HG02885 (cell line): ENCODE measurements around the gene TACC2.
"Not testable (repeated sequence)": the region's sequence is repeated elsewhere in the genome, so short reads cannot be mapped to it uniquely, and the experiment has no call there.

Experiments used
- ATAC-seq: cut with Tn5 transposase; IDR thresholded peaks from one replicate; pipeline ENCODE4 v1.9.1; 2021; ENCODE audit warnings: mild to moderate bottlenecking; ENCODE audit not compliant: unreplicated experiment, poor library complexity

The TACC2 gene

DNA sequence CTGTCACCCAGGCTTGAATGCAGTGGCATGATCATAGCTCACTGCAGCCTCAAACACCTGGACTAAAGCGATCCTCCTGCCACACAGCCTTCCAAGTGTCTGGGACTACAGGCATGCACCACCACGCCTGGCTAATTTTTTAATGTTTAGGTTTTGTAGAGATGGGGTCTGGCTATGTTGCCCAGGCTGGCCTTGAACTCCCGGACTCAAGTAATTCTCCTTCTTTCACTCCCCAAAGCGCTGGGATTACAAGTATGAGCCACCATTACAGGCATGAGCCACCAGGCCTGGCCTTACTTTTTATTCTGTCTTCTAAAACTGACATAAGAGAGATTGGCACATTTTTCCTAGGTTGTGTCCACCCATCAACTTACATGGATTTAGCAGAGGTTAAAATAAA lies 33.3 kb downstream of the TACC2 start:
- no peak for ATAC-seq

DNA sequence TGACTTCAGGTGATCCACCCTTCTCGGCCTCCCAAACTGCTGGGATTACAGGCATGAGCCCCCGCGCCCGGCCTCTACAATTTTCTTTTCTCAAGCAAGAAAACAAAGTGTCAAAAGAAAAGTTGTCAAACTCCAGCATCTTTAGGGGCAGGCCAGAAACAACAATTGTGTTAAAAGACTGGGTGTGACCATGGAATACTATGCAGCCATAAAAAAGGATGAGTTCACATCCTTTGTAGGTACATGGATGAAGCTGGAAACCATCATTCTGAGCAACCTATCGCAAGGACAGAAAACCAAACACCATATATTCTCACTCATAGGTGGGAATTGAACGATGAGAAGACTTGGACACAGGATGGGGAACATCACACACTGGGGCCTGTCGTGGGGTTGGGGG lies 34.3 kb downstream of the TACC2 start:
- ATAC-seq = not testable (repeated sequence)

DNA sequence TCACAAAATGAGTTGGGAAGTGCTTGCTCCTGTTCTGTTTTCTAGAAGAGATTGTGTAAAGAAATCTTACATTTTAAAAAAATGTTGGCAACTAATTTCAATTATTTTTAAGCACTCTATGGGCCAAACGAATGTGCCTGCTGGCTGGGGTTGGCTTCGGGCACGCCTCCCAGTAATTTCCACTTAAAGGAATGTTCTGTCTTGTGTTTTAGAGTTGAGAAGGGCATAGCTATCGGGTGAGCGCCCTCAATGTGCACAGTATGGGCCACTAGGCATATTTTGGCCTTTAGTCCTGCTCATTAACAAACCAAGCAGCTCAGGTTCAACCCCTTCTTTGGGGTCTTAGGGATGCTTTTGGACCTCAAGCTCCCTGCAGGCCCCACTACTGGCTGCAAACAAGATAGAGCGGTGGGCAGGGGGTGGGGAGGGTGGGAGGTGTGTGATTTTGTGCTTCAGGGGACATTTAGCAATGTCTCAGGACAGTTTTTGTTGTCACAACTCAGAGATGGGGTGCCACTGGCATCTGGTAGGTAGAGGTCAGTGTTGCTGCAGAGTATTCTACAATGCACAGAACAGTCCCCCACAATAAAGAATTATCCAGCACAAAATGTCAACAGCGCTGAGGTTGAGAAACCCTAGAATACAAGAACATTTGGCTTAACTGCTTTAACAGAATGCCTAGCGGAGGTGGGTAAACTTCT lies 40.7 kb downstream of the TACC2 start:
- no peak for ATAC-seq

DNA sequence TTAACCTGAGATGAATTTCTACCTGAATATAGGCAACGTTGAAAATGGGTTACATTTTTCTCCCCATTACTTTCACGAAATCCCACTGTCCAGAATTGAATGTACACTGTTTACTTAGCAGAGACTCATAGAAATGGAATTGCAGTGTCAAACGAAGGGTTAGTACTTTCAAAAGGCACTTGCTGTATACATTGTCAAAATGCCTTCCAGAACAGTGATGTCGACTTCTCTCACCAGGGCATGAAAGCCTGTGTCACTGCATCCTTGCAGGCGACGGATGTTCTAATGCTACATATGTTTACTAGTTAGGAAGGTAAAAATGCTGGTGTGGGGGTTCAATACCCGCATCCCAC lies 41.2 kb downstream of the TACC2 start:
- ATAC-seq = no peak

DNA sequence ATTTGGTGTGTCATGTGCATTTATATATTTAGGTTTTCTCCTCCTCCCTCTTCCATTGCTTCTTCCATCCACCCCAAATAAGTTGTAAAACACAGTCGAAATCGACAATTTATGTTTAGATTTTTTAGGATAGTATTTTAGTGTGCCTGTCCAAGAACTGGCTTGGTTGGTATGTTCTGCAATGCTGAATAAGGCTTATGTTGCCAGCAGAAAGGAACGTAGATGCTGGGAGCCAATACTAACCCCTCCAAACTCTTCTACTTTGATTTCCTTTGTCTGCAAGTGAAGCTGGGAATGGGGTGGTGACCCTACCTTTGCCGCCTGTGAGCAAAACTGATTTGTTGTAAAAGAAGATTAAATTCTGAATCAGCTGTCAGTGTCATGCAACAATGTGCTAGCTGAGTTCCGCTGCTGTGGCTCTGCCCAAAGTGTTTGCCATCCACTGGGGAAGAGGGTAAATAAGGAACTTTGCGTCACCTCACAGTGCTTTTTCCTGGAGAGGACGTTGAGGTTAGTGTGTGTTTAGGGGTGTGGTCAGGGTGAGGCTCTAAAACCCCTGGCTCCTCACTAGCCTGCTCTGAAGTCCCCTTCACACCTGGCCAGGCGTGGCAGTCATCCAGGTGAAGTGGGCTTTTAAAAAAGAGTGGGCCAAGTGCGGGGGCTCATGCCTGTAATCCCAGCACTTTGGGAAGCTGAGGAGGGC lies 44.4 kb downstream of the TACC2 start:
- no peak for ATAC-seq

DNA sequence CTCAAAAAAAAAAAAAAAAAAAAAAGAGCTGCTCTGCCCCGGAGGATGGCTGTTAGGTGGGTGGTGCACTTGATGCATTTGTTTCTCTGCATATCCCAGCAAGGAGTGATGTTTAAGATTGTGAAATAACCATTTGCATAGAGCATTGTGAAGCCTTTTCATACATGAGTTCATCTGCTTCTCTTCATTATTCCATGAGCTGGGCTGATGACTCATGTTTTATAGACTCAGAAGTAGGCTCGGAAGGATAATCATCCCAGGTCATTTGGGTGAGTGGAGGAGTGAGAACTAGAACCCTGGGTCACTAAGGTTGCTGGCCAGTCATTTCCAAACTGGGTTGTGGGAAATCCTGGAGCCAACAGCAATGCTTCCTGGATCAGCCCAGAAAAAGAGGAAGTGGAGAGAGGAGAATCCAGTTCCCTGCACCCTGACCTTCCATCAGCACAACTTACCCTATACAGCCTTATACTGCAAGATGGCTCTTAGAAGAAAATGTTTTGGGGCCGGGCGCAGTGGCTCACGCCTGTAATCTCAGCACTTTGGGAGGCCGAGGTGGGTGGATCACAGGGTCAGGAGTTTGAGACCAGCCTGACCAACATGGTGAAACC lies 45.3 kb downstream of the TACC2 start:
- no peak for ATAC-seq

DNA sequence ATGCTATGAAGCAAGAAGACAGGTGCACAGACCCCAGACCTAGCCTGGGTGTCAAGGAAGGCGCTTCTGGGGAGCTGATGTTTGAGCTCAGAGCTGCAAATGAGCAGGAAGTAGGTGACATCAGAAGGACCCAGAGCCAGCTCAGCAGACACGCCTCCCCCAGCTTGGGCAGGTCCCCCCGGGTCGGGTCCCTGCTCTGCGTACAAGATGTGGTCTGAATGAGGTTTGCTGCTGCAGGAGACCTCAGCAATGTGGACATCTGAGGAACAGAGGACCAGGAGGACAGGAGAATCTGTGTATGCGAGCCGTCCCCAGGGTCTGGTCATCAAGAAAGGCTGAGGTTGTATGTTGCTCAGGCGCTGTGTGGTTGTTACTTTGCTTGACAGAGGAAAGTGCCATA lies 51.8 kb downstream of the TACC2 start:
- ATAC-seq = no peak

DNA sequence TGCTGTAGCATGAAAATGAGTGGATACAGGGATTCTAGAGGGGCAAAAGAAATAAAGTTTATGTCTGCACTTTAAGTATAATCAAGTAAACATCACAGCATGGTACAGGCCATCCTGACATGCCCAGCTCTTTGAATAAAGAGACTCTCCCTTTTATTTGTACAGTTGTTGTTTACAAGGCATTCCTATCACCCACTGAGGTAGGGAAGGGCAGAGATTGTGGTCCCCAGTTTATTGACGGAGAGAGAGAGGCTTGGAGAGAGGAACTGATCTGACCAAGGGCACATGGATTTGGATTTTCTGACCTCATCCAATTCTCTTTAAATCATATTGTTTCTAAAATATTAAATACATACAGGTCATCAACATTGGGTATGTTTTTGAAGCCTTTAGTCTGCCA lies 53.9 kb downstream of the TACC2 start:
- no peak for ATAC-seq

DNA sequence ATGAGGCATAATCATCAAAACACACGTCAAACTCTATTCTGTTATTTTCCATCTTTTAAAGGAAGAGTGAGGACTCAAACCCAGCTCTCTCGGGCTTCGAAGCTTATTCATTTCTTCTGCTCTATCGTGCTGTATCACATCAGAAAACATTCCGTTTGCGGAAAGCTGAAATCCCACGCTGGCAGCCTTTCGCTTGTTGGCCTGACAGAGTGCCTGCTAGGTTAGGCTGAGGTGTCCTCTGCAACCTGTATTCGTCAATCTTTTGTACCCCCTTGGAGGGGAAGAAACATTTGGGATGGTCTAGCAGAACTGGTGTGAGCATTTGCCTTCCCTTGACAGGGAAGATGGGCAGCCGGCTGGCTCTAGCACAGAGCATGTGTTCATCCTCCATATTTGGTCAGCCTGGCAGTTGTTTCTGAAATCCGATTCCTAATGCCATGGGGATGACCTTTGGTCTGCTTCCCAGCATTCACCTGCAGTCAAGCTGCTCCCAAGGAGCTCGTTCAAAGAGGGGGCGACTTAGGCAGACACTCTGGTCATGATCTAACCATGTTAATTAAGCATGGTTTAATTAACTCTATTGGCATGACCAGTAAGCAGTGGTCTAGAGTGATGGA lies 55.2 kb downstream of the TACC2 start:
- no peak for ATAC-seq

DNA sequence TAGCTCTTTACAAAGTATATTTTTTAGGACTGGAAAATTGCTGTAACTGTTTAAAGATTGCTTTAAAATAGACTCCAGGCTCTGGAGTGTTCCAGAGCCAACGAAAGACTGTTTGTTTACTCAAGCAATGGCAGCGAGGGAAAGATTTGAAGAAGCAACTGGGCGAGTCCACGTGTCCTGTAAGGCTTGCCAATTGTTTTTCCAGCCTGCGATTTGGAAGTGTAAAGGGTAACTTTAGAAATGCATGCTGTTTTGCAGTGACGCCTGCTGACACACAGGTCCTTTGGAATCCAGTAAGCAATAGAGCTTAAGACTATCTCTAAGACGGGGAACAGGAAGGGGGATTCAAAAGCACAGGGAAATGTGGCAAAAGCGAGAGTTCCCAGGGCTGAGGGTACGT lies 55.8 kb downstream of the TACC2 start:
- no peak for ATAC-seq

DNA sequence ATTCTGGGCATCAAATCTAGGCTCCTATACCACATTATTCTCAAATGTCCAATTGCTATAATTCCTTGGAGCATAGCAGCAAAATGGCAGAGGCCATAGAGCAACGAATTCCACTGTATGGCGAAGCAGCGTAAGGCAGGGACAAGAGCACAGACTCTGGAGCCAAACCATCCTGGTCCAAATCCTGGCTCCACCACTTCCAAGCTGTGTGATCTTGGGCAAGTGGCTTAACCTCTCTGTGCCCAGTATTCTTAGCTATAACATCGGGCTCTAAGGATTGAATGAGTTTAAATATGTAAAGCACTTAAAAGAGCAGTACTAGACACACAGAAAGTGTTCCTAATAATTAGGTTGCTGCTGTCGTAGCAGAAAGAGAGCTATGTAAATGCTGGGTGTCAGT lies 56.2 kb downstream of the TACC2 start:
- no peak for ATAC-seq

DNA sequence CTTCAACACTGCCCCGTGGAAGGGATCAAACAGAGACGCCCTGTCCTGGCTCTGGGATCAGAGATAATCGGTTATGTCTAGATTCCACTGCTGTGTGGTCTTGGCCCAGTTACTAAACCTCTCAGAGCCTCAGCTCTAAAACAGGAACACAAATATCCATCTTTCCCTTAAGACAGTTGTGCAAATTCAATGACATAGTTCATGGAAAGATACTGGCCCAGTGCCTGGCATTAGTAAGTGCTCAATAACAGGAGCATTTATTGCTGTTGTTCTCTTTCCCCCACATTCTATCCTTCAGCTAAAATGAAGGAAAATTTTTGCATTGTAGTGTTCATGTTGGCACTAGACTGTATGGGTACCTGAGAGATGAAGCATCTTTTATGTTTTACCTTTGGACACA lies 58.6 kb downstream of the TACC2 start:
- ATAC-seq = no peak

DNA sequence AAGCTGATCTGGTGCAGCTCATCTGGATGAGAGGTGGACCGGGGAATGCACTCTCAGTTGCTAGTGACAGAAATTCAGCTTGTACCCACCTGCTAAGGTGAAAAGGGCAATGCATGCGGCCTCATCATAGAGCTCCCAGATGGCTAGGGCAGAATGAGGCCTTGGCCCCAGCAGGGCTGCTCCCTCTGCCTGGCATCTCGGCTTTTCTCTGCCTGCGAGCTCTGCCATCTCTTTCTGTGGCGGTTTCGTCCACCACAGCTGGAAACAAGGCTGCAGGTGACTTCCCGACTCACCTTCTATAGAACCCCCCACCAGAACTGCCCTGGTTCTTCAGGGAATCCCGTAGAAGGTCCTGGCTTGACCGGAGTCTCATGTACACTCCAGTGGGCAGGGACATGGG lies 60.1 kb downstream of the TACC2 start:
- no peak for ATAC-seq

DNA sequence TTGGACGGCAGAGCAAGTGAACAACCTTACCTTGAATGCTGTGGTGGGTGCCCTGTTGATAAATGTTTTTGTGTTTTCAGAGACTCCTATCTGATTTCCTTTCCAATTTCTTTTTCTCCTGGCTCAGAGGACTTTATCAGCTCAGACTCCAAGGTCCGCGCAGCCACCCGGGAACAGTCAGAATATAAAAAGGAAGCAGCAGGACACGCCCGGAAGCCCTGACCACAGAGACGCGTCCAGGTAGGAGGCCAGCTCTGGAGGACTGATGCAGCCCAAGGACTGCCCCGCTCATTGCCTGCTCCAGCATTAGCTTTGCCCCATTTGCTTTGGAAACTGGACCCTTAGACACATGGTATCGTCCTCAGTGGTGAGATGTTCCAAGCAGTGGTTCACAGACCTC lies 61.3 kb downstream of the TACC2 start:
- ATAC-seq = no peak

DNA sequence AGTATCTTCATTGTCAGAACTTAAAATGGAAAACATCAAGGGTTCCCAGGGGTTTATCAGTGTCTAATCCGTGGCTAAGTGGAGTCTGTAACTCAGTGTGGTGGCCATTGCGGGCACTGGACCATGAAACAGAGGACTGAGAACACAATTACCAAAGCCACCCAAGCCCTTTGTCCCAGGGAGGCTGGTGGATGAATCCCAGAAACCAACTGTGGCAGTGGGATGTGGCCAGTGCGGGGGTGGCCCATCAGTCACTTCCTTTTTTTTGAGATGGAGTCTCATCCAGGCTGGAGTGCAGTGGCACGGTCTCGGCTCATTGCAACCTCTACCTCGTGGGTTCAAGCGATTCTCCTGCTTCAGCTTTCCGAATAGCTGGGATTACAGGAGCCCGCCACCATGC lies 61.8 kb downstream of the TACC2 start:
- no peak for ATAC-seq

DNA sequence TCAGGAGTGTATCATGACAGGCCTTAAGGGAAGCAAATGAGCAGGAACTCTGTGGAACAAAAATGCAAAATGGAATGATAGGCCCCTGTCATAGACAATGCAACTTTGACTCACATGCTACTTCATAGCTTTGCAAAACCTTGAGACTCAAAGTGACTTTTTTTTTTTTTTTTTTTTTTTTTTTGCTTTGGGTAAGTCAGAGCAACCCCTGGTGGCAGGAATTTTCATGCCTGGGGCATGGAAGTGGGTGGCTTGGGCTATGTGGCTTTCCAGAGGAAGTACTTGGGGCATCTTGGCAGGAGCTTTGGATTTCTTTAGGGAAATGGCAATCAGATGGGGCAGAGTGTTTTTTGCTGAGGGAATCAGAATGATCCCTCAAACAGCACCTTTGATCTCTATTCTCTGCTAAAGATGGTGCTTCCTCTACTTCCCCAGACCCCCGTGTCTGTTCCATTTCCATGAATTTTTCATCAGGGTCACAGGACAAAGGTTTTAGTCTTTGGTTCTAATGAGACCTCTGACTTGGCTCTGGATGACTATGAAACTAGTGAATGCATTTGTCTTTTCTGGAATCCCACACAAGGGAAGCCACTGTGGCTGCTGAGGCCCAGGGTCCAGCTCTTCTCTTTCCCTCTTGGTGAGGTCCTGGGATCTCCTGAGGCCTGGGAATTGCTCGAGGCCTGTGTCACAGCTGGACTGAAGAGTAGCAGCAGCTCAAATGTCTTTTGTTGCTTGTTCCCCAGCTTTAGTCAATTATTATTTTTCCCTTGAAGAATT lies 62.8 kb downstream of the TACC2 start:
- no peak for ATAC-seq

DNA sequence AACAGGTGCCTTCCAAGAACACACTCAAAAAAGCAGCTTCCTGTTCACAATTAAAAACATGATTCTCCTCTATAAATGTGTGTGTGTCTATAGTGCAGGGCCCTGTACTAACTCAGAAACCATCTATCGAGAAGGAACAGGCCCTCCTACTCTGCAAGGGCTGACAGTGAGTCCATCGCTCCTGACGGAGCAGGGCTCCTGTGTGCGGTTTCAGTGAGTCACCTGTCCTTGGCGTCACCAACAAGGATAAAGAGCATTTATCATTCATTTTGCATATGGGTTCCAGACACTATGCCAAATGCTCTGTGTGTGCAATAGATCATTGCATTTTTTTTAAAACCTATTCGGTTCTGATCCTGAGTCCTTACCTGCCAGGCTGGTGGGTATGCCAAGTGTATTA lies 63.7 kb downstream of the TACC2 start:
- no peak for ATAC-seq

DNA sequence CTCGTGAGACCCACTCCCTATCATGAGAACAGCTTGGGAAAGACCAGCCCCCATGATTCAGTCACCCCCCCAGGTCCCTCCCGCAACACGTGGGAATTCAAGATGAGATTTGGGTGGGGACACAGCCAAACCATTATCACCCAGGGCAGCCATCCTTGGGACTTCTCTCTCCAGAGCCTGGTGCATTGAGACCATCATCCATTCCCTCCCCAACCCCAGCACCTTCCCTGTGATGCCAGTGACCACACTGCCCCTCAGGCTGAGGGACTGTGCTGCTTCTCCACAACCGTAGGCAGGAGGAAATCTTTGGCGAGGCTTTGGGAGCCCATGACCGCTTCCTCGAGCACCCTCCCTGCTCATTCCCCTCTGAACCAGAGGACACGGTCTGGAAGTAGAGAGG lies 64.4 kb downstream of the TACC2 start:
- ATAC-seq = no peak

DNA sequence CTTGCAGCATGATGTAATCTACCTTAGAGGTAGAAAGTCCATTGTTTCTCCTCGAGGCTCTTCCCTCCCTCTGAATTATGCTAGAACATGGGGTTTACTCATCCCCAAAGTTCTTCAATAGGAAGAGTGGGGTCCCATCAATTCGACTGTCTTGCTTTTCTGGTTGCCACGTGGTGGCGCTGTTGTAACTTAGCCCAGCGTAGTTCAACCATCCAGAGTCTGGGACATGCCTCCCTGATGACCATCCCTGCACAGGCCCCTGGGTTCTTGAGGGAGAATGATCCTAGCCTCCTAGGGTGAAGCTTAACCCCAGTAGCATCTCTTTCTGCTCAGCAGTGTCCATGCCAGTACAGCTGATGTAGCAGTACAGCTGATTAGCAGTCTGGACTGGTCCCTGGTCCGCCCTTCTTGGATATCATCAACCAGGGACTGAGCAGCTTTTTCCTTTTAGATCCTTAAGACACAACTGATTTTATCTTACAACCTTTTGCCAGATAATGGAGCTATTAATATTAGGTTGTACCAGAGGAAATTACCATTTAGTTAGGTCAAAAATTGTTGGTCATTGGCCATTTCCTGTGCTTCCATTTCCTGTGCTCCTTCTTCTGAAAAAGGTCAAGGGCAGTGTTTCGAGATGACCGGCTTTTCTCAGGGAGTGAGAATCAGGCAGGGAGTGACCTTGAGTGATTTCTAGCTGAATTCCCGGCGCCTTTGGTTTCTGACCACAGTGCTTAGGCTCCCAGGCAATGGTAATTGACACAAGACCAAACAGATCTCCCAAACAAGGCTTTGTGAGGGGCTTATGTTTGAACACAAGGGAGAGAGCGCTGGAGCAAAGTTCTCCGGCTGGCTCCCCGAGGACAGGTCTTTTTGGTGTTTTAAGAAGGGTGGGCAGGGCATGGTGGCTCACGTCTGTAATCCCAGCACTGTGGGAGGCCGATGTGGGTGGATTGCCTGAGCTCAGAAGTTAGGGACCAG lies 65.4 kb downstream of the TACC2 start:
- ATAC-seq = no peak

DNA sequence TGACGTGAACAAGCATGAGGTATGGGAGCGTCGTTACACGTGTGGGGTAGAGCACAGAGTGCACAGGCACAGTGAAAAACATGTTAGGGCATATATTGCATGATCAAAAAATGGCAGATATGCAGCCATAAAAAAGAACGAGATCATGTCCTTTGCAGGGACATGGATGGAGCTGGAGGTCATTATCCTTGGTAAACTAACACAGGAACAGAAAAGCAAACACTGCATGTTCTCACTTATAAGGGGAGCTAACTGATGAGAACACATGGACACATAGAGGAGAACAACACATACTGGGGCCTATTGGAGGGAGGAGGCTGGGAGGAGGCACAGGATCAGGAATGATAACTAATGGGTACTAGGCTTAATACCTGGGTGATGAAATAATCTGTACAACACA lies 66.3 kb downstream of the TACC2 start:
- ATAC-seq = no peak
